Measurements from ENCODE around the gene CLASP1.

GRCh38 chr2:121429119-121429903 is 220.0 kb downstream of the CLASP1 start:
- TF ChIP-seq POLR2AphosphoS5 (IDR thresholded peaks at IDR 0.05; ENCODE audit: low read depth, low read length): no peak
- TF ChIP-seq CTCF (IDR thresholded peaks at IDR 0.05): no peak
- TF ChIP-seq REST (IDR thresholded peaks at IDR 0.05; ENCODE audit: insufficient read depth in 1 of 2, low read depth in 2 of 2, low read length in 1 of 2): no peak
- TF ChIP-seq TCF7L2 (IDR thresholded peaks at IDR 0.05; ENCODE audit: low read depth, low read length): no peak
